LNCaP clone FGC (cell line): ENCODE data around the gene ALAS1.

Experiments used
- DNase-seq: peaks from one replicate; pipeline ENCODE4 v3.0.0-alpha.2; 2011; ENCODE audit warnings: low read depth
- H3K4me3 ChIP-seq: 2 replicates; pipeline ENCODE4 v1.5.1; 2011; ENCODE audit warnings: mild to moderate bottlenecking, low read depth, low read length, control low read depth
- TF ChIP-seq, protein P1 (sequence below): IDR thresholded peaks from 2 replicates; pipeline ENCODE4 v1.5.1; 2012; ENCODE audit warnings: mild to moderate bottlenecking; ENCODE audit not compliant: control insufficient read depth, insufficient read depth; ENCODE audit errors: extremely low read depth

ALAS1 gene

DNA sequence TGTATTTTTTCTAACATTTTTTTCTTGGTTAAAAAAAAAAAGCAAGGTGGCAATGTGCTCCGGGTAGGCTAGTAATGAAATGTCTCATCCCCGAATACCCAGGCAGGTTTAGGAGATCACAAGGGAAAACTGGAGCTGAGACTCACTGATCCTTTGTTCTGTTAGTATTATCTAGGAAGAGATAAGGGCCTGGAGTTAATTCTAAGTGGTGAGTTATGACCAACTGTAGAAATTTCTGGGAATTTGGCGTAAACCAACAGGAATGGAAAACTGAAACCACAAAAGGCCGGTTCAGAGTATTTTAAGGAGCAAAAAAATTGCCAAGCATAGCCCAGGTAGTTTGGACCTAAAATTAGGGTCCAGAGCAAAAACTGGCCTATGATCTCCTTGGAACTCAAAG, 60.0 kb downstream of the ALAS1 start:
- DNase-seq, result no peak
- H3K4me3 ChIP-seq, result no peak overlapping the region
- TF ChIP-seq, protein P1, sequence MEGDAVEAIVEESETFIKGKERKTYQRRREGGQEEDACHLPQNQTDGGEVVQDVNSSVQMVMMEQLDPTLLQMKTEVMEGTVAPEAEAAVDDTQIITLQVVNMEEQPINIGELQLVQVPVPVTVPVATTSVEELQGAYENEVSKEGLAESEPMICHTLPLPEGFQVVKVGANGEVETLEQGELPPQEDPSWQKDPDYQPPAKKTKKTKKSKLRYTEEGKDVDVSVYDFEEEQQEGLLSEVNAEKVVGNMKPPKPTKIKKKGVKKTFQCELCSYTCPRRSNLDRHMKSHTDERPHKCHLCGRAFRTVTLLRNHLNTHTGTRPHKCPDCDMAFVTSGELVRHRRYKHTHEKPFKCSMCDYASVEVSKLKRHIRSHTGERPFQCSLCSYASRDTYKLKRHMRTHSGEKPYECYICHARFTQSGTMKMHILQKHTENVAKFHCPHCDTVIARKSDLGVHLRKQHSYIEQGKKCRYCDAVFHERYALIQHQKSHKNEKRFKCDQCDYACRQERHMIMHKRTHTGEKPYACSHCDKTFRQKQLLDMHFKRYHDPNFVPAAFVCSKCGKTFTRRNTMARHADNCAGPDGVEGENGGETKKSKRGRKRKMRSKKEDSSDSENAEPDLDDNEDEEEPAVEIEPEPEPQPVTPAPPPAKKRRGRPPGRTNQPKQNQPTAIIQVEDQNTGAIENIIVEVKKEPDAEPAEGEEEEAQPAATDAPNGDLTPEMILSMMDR, result no peak

GRCh38 chr3:52259035-52259434, 61.1 kb downstream of the ALAS1 start:
- no peak overlapping the region for H3K4me3 ChIP-seq
- DNase-seq, result no peak
- TF ChIP-seq, protein P1, result no peak

DNA sequence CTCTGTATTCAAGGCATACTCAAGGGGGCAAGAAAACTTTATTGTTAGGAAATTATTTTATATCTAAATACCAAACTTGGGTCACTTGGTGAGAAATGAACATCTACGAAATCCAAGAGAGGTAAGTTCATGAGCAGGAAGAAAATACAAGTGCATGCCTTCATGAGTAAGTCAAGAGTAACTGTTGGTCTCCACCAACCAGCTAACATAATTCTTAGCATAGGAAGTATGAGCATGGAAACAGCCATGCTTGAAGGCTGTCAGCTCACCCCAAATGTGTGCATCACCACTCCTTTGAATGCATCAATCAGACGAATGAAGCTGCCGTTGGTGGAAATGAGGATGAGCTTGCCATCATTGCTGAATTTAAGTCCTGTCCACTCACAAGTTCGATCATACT, 61.5 kb downstream of the ALAS1 start:
- TF ChIP-seq, protein P1, result no peak

DNA sequence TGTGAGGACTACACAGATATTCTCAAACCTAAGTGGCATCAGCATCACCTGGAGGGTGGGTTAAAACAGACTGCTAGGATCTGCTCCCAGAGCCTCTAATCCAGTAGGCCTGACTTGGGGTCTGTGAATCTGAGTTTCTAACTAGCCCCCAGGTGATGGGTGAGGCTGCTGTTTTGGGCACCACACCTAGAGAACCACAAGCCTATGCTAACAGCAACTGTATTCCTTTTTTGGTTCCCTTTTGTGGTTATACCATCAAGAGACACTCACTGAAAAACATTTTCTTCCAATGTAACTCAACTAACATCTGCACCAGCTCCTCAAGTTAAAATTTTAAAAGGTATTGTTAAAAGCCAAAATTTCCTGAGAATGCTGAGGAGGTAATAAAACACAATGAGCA, 64.5 kb downstream of the ALAS1 start:
- TF ChIP-seq, protein P1, result no peak

More for the DNA sequence above, 61.5 kb downstream of the ALAS1 start:
- H3K4me3 ChIP-seq, result no peak overlapping the region
- DNase-seq, result no peak

More for the DNA sequence above, 64.5 kb downstream of the ALAS1 start:
- no peak for DNase-seq
- no peak overlapping the region for H3K4me3 ChIP-seq
